ENCODE results near the gene RFC1.
"Not testable (repeated sequence)": the region's sequence is repeated elsewhere in the genome, so short reads cannot be mapped to it uniquely, and the experiment has no call there.

The RFC1 gene

GRCh38 chr4:39353478-39354253 is 12.5 kb downstream of the RFC1 start:
- in situ Hi-C loops (cut with MboI; ENCODE audit: low sequenced_read_pairs), result no loop called here

- in situ Hi-C loops (cut with MboI; ENCODE audit: low sequenced_read_pairs), result not testable (repeated sequence)
These were observed 13.0 kb downstream of the RFC1 start for GRCh38 chr4:39353149-39353477.

GRCh38 chr4:39349326-39349725 is 16.8 kb downstream of the RFC1 start:
- in situ Hi-C loops (cut with MboI; ENCODE audit: low sequenced_read_pairs), result no loop called here

- in situ Hi-C loops (cut with MboI; ENCODE audit: low sequenced_read_pairs), result no loop called here
These were observed 17.5 kb downstream of the RFC1 start for GRCh38 chr4:39348371-39349315.

- in situ Hi-C loops (cut with MboI; ENCODE audit: low sequenced_read_pairs), result no loop called here
These were observed 19.2 kb downstream of the RFC1 start for GRCh38 chr4:39346856-39347519.

GRCh38 chr4:39342731-39343130 is 23.4 kb downstream of the RFC1 start:
- in situ Hi-C loops (cut with MboI; ENCODE audit: low sequenced_read_pairs), result no loop called here

- in situ Hi-C loops (cut with MboI; ENCODE audit: low sequenced_read_pairs), result no loop called here
These were observed 25.0 kb downstream of the RFC1 start for GRCh38 chr4:39341075-39341725.

- in situ Hi-C loops (cut with MboI; ENCODE audit: low sequenced_read_pairs), result no loop called here
These were observed 26.2 kb downstream of the RFC1 start for GRCh38 chr4:39339968-39340367.

GRCh38 chr4:39337841-39338240 is 28.3 kb downstream of the RFC1 start:
- in situ Hi-C loops (cut with MboI; ENCODE audit: low sequenced_read_pairs), result no loop called here

- in situ Hi-C loops (cut with MboI; ENCODE audit: low sequenced_read_pairs), result no loop called here
These were observed 30.6 kb downstream of the RFC1 start for GRCh38 chr4:39335566-39335965.

GRCh38 chr4:39331191-39331590 is 35.0 kb downstream of the RFC1 start:
- in situ Hi-C loops (cut with MboI; ENCODE audit: low sequenced_read_pairs), result no loop called here

- in situ Hi-C loops (cut with MboI; ENCODE audit: low sequenced_read_pairs), result no loop called here
These were observed 35.8 kb downstream of the RFC1 start for GRCh38 chr4:39330353-39330752.

- in situ Hi-C loops (cut with MboI; ENCODE audit: low sequenced_read_pairs), result no loop called here
These were observed 39.6 kb downstream of the RFC1 start for GRCh38 chr4:39326468-39326977.

- in situ Hi-C loops (cut with MboI; ENCODE audit: low sequenced_read_pairs), result no loop called here
These were observed 41.1 kb downstream of the RFC1 start for GRCh38 chr4:39324897-39325613.

- in situ Hi-C loops (cut with MboI; ENCODE audit: low sequenced_read_pairs), result no loop called here
These were observed 41.7 kb downstream of the RFC1 start for GRCh38 chr4:39324446-39324845.

GRCh38 chr4:39323821-39324220 is 42.3 kb downstream of the RFC1 start:
- in situ Hi-C loops (cut with MboI; ENCODE audit: low sequenced_read_pairs), result no loop called here

- in situ Hi-C loops (cut with MboI; ENCODE audit: low sequenced_read_pairs), result no loop called here
These were observed 45.6 kb downstream of the RFC1 start for GRCh38 chr4:39320381-39321115.

GRCh38 chr4:39319676-39320075 is 46.5 kb downstream of the RFC1 start:
- in situ Hi-C loops (cut with MboI; ENCODE audit: low sequenced_read_pairs), result no loop called here

- in situ Hi-C loops (cut with MboI; ENCODE audit: low sequenced_read_pairs), result no loop called here
These were observed 53.3 kb downstream of the RFC1 start for GRCh38 chr4:39312816-39313215.
